ENCODE data around the gene MZB1. TPM values are rescaled to one million over a fixed set of nuclear protein-coding genes. Genes with fewer than 3 reads are reported as not detected.
"Not testable (repeated sequence)": the region's sequence is repeated elsewhere in the genome, so short reads cannot be mapped to it uniquely, and the experiment has no call there.

The MZB1 gene
- total RNA-seq, 2 experiments from 2014 or later = 51.7 to 61.1 TPM

DNA sequence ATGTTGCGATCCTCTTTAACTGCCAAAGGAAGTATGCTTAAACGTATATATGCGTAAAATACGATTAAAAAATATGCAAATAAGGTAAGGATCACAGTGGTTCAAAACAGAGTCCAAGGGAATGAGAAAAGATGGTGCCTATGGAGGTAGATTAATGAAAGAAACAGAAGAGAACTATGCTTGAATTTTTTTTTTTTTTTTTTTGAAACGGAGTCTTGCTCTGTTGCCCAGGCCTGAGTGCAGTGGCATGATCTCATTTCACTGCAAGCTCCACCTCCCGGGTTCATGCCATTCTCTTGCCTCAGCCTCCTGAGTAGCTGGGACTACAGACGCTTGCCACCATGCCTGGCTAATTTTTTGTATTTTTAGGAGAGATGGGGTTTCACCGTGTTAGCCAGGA is 44.3 kb downstream of the MZB1 start:
- not testable (repeated sequence) for H3K27me3 Mint-ChIP-seq; H3K27ac Mint-ChIP-seq; H3K4me3 Mint-ChIP-seq; H3K9me3 Mint-ChIP-seq (ENCODE audit: low read depth); DNase-seq; ATAC-seq
- peaks cover 27% of the 10 kb centered on the region for H3K36me3 Mint-ChIP-seq
- H3K4me1 Mint-ChIP-seq = peaks cover 40% of the 10 kb centered on the region
- CTCF ChIA-PET = interaction anchor here (0.8 to 1.6 kb wide), 2 partner anchors 29 to 43 kb away, joined by 3 to 5 read pairs; no protein-coding TSS in a partner anchor

DNA sequence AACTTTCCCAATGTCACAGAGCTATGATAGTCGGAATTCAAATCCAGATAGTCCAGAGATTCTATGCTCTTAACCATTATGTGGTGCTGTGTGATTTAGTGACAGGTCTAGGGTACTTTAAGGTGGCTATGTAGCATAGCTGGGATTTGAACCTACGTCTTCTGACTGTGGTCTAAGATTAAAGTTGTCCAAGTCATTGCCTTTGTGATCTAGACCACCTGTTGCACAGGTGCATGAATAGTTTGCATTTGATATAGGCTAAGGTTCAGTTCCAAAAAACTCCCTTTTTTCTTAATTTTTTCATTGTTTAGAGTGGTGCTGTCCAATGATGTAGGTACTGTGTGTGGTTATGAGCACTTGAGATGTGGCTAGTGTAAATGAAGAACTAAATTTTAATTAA is 45.5 kb downstream of the MZB1 start:
- no peak for DNase-seq
- Mint-ChIP-seq H3K27me3 (no peaks in the 10 kb centered on the region), H3K27ac (peak overlapping the region; percentile 34), H3K9me3 (ENCODE audit: low read depth) (no peaks in the 10 kb centered on the region), H3K4me3 (no peak overlapping the region), H3K4me1 (peaks cover 46% of the 10 kb centered on the region), H3K36me3 (peaks cover 27% of the 10 kb centered on the region)
- CTCF ChIA-PET = interaction anchor here (0.7 to 1.1 kb wide), 3 partner anchors 11 to 48 kb away, joined by 3 to 4 read pairs (median 3); no protein-coding TSS in a partner anchor
- ATAC-seq = no peak

DNA sequence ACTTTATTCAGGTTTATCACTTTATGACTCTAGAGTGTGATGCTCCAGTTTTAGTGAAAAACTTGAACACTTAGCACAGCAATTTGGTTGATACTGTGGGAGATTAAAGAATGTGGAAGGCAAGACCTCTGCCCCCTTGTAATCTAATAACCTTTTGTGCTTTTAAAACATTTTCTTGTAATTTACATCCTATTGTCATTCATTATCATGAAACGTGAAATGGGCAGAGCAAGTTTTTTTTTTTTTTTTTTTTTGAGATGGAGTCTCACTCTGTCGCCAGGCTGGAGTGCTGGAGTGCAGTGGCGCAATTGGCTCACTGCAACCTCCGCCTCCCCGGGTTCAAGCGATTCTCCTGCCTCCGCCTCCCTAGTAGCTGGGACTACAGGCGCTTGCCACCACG is 46.2 kb downstream of the MZB1 start:
- ATAC-seq (no peak), DNase-seq (peak; percentile 29)
- Mint-ChIP-seq H3K4me3 (peak overlapping the region; percentile 100), H3K36me3 (peaks cover 24% of the 10 kb centered on the region), H3K9me3 (ENCODE audit: low read depth) (no peaks in the 10 kb centered on the region), H3K4me1 (peaks cover 46% of the 10 kb centered on the region), H3K27me3 (no peaks in the 10 kb centered on the region), H3K27ac (peak overlapping the region; percentile 99)
- CTCF ChIA-PET = interaction anchor here (0.7 to 1.1 kb wide), 3 partner anchors 10 to 49 kb away, joined by 3 to 4 read pairs (median 3); no protein-coding TSS in a partner anchor

DNA sequence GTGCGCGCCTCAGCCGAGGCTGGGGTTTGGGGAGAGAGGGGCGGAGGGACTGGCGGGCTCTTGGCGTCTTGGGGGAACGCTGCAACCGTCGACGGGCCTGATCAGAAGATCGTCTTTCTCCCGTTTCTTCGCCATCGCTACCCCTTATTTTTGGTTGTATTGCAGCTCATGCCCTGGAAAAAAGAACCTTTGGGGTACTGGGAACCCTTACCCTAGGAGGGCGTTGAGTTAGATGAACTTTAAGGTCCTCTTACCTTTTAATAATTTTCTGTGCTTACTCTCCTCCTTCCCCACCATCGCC is 47.3 kb downstream of the MZB1 start:
- H3K4me1 Mint-ChIP-seq = peaks cover 44% of the 10 kb centered on the region
- H3K36me3 Mint-ChIP-seq = peaks cover 22% of the 10 kb centered on the region
- ATAC-seq (peak; percentile 74), DNase-seq (no peak)
- peak overlapping the region; percentile 100 for H3K4me3 Mint-ChIP-seq
- H3K27me3 Mint-ChIP-seq = no peaks in the 10 kb centered on the region
- no peaks in the 10 kb centered on the region for H3K9me3 Mint-ChIP-seq (ENCODE audit: low read depth)
- CTCF ChIA-PET = interaction anchor here (0.6 to 3.5 kb wide), 25 partner anchors 10 to 348 kb away, joined by 3 to 31 read pairs (median 4); partner anchors contain the start of genes DNAJC18, MATR3, SLC23A1 and SPATA24
- H3K27ac Mint-ChIP-seq = peak overlapping the region; percentile 99

DNA sequence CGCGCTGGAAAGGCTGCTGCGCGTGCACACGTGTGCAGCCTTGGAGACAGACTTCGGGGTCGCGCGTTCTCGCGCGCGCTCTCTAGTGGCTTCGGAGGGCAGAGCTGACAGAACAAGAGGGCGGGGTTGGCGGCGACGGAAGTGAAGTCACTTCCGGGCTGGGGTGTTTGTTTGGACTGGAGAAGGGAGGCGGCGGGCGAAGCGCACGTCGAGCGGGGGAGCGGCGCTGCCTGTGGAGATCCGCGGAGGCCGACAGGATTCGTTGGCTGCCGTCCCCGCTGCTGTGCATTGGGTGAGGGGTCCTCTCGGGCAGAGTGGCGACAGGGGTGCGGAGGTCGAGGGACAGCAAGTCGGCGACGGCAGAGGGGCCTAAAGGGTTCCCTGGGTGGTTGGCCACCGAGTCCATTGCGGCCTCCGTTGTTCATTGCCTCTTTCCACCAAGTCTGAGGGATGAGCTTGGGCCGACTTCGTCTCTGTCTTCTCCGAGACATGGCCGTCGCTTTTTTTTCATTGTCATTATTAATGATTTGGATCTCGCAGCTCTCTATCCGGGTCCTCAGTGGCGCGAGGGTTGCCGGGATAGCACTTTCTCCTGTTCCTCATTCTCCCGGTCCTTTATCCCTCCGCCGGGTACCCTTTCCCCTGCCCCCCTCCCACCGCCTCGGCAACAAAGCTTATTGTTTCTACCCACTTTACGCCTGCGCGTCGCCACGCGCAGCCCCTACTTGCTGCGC is 47.9 kb downstream of the MZB1 start, which contains the start of gene PAIP2:
TSS of gene PAIP2 (plus strand) at position 166 of the 734 bp plus-strand sequence. CDS start 21,931 bp downstream, outside the sequence.
- peaks cover 21% of the 10 kb centered on the region for H3K36me3 Mint-ChIP-seq
- DNase-seq (peak; percentile 98), ATAC-seq (peak; percentile 92)
- peaks cover 43% of the 10 kb centered on the region for H3K4me1 Mint-ChIP-seq
- H3K9me3 Mint-ChIP-seq (ENCODE audit: low read depth) = no peaks in the 10 kb centered on the region
- CTCF ChIA-PET = interaction anchor here (0.6 to 3.5 kb wide), 32 partner anchors 10 to 552 kb away, joined by 3 to 31 read pairs (median 4); partner anchors contain the start of genes DNAJC18, MATR3, SLC23A1 and SPATA24
- no peaks in the 10 kb centered on the region for H3K27me3 Mint-ChIP-seq
- H3K4me3 Mint-ChIP-seq = peak within 1 kb of the TSS; percentile 100
- peak within 1 kb of the TSS; percentile 99 for H3K27ac Mint-ChIP-seq

DNA sequence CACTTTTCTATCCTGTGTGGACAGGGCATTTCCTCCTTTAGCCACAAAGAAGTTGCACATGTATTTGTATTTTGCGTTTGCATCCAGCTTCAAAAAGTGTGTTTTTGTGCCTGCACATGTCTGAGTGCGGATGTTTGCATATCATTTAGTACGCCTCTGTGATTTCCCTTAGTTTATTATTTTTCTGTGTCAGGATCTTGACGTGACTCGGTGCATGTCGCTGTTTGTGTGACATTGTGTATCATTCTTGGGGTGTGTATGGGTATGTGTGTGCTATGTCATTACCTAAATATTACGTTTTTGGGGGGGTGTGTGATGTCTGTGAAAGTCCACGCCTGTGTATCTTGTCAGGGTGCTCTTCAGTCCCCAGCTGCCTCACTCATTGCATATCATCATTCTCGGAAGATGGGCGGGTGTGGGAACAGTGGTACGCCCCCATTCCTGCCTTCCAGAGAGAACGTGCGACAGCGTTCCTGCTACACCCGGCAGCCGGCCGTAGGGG is 48.5 kb downstream of the MZB1 start:
- Mint-ChIP-seq H3K9me3 (ENCODE audit: low read depth) (no peaks in the 10 kb centered on the region), H3K4me3 (peak overlapping the region; percentile 100), H3K36me3 (peaks cover 20% of the 10 kb centered on the region), H3K27ac (peak overlapping the region; percentile 99), H3K4me1 (peaks cover 42% of the 10 kb centered on the region), H3K27me3 (no peaks in the 10 kb centered on the region)
- ATAC-seq (no peak), DNase-seq (no peak)
- CTCF ChIA-PET = interaction anchor here (0.7 to 3.5 kb wide), 26 partner anchors 9 to 552 kb away, joined by 3 to 31 read pairs (median 5); partner anchors contain the start of genes MATR3, SLC23A1 and SPATA24

DNA sequence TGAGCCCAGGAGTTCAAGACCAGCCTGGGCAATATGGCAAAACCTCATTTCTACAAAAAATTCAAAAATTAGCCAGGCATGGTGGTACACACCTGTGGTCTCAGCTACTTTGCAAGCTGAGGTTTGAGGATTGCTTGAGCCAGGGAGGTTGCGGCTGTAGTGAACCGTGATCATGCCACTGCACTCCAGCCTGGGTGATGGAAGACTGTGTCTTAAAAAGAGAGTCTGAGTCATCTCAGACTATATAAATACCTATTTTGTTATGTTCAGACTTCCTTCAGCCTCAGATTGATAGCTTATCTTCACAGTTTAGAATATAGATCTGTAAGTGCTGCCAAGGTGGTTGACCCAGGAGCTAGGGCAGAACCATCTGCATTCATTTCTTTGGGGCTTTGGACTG is 49.7 kb downstream of the MZB1 start:
- peak; percentile 32 for DNase-seq
- ATAC-seq = no peak
- peaks cover 16% of the 10 kb centered on the region for H3K36me3 Mint-ChIP-seq
- no peak overlapping the region for H3K27ac Mint-ChIP-seq
- CTCF ChIA-PET = interaction anchor here (1.2 to 3.5 kb wide), 7 partner anchors 8 to 52 kb away, joined by 3 to 31 read pairs (median 7); no protein-coding TSS in a partner anchor
- no peaks in the 10 kb centered on the region for H3K9me3 Mint-ChIP-seq (ENCODE audit: low read depth)
- H3K4me3 Mint-ChIP-seq = no peak overlapping the region
- peaks cover 39% of the 10 kb centered on the region for H3K4me1 Mint-ChIP-seq
- H3K27me3 Mint-ChIP-seq = no peaks in the 10 kb centered on the region

Other genes with a start within 250 kb of the MZB1 start
- 10 to 100 TPM; 23.9 to 24.5 TPM for gene SIL1, start 191.5 kb downstream of the MZB1 start, total RNA-seq
- gene MATR3, start 96.2 kb downstream of the MZB1 start, total RNA-seq = 100 to 1,000 TPM; 149 to 195 TPM
- gene PAIP2, start 48.1 kb downstream of the MZB1 start, total RNA-seq = 100 to 1,000 TPM in 1 of 2 experiments, 10 to 100 TPM in 1; 83.4 to 112 TPM
- gene SLC23A1, start 6.6 kb downstream of the MZB1 start, total RNA-seq = 1 to 10 TPM; 1.9 to 2.5 TPM
- gene PROB1, start 5.2 kb upstream of the MZB1 start, total RNA-seq = 10 to 100 TPM in 1 of 2 experiments, 1 to 10 TPM in 1; 6.3 to 10.9 TPM
- 1 to 10 TPM; 5.8 to 6.2 TPM for gene SPATA24, start 14.2 kb upstream of the MZB1 start, total RNA-seq
- 10 to 100 TPM in 1 of 2 experiments, 1 to 10 TPM in 1; 9.2 to 25.7 TPM for gene DNAJC18, start 49.6 kb upstream of the MZB1 start, total RNA-seq
- under 1 TPM; 0.28 to 0.29 TPM for gene ECSCR, start 72.8 kb upstream of the MZB1 start, total RNA-seq
- under 1 TPM; 0.07 to 0.26 TPM for gene SMIM33, start 81.1 kb upstream of the MZB1 start, total RNA-seq
- gene STING1, start 92.8 kb upstream of the MZB1 start, total RNA-seq = 100 to 1,000 TPM; 103 to 115 TPM
- gene UBE2D2, start 171.4 kb upstream of the MZB1 start, total RNA-seq = 100 to 1,000 TPM; 201 to 244 TPM

All from activated CD8-positive, alpha-beta memory T cell treated with anti-CD3 and anti-CD28 coated beads, Interleukin-2, amount 10 ng/mL, durations not matched to agents 7 days and 5 days (primary cell).